Measurements from ENCODE around the gene TTYH3. TPM values are rescaled to one million over a fixed set of nuclear protein-coding genes. Genes with fewer than 3 reads are reported as not detected.

TTYH3 gene
- total RNA-seq, 2 experiments from 2014 or later: 23.8 to 63.6 TPM

DNA sequence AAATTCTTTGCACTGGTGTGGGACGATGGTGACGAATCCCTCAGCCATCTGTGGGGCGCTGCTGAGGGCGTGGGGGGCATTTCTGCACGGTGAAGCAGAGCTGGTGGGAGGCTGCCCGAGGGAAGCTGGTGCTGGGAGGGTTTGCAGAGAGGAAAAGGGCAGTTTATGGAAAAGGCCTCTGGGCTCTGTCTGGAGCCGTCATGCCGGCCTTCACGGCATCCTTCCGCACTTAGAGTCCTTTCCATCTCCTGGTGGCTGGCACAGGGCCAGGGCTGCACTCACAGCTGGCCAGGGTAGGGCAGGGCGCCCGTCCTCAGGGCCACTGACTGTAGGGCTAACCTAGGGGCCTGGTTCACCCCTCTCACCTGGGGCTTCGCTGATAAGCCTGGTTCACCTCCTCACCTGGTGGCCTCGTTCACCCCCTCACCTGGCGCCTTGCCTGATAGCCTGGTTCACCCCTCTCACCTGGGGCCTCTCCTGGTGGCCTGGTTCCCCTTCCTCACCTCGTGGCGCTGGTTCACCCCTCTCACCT, 55.6 kb downstream of the TTYH3 start:
- ChIA-PET CTCF (ENCODE audit: unreplicated experiment) (no interaction called here), POLR2A (interaction anchor here (0.6 kb wide), 1 partner anchor 16 kb away, joined by 3 read pairs; no protein-coding TSS in a partner anchor)
- Histone ChIP-seq H3K36me3 (ENCODE audit: insufficient read depth, low read length) (no peaks in the 10 kb centered on the region), H3K9me3 (ENCODE audit: low read length) (no peaks in the 10 kb centered on the region), H2AFZ (ENCODE audit: low read length) (no peak overlapping the region), H3K27ac (ENCODE audit: low read depth, low read length, poor library complexity, severe bottlenecking) (no peak overlapping the region), H3K4me2 (ENCODE audit: low read length) (no peak overlapping the region), H3K4me1 (ENCODE audit: insufficient read depth, low read length, poor library complexity, severe bottlenecking) (no peaks in the 10 kb centered on the region), H3K79me2 (ENCODE audit: insufficient read depth, low read depth, low read length) (no peaks in the 10 kb centered on the region), H3K9me2 (ENCODE audit: insufficient read depth, low read length) (no peaks in the 10 kb centered on the region), H4K20me1 (ENCODE audit: insufficient read depth, low read length) (no peaks in the 10 kb centered on the region), H3K4me3 (ENCODE audit: low read depth, low read length, poor library complexity, severe bottlenecking) (no peak overlapping the region)
- no peak for DNase-seq (ENCODE audit: low spot score)
- no TSS peak for BruUV-seq (replicated peaks)
- TF ChIP-seq, protein P1, sequence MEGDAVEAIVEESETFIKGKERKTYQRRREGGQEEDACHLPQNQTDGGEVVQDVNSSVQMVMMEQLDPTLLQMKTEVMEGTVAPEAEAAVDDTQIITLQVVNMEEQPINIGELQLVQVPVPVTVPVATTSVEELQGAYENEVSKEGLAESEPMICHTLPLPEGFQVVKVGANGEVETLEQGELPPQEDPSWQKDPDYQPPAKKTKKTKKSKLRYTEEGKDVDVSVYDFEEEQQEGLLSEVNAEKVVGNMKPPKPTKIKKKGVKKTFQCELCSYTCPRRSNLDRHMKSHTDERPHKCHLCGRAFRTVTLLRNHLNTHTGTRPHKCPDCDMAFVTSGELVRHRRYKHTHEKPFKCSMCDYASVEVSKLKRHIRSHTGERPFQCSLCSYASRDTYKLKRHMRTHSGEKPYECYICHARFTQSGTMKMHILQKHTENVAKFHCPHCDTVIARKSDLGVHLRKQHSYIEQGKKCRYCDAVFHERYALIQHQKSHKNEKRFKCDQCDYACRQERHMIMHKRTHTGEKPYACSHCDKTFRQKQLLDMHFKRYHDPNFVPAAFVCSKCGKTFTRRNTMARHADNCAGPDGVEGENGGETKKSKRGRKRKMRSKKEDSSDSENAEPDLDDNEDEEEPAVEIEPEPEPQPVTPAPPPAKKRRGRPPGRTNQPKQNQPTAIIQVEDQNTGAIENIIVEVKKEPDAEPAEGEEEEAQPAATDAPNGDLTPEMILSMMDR (conservative IDR thresholded peaks at IDR 0.05; ENCODE audit: low read length): no peak
- no peak for TF ChIP-seq EZH2phosphoT487 (IDR thresholded peaks at IDR 0.05; ENCODE audit: borderline replicate concordance, low read depth, low read length)
- intact Hi-C loops (cut with micrococcal nuclease; ENCODE audit: unreplicated experiment): no loop called here

DNA sequence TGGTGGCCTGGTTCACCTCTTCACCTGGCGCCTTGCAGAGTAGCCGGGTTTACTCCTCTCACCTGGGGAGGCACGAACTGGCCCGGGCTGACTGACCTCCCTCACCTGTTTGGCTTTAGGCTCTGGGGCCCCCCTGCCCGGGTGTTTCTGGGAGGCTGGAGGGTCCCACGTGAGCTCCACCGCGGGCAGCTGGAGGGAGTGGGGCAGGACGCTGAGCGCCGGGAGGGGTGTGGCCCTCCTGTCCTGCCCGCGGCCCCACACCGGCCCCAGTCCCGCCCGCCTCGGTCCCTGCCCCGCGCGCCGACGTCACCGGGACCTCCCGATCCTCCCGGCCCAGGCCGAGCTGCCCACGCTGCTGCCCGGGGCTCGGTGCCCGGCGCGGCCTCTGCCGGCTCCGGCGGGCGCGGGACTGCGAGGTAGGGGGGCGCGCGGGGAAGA, 56.1 kb downstream of the TTYH3 start, which contains the start of gene AMZ1:
Gene AMZ1, plus strand, starts transcription at position 322 of the 438 bp plus-strand sequence. CDS start 12,250 bp downstream, outside the sequence.
- no TSS peak for BruUV-seq (replicated peaks)
- intact Hi-C loops (cut with micrococcal nuclease; ENCODE audit: unreplicated experiment): no loop called here
- no peaks in the 10 kb centered on the region for H3K9me3 ChIP-seq (ENCODE audit: low read length)
- ChIA-PET CTCF (ENCODE audit: unreplicated experiment) (no interaction called here), POLR2A (interaction anchor here (0.6 kb wide), 1 partner anchor 16 kb away, joined by 3 read pairs; no protein-coding TSS in a partner anchor)
- H4K20me1 ChIP-seq (ENCODE audit: insufficient read depth, low read length): no peaks in the 10 kb centered on the region
- no peaks in the 10 kb centered on the region for H3K4me1 ChIP-seq (ENCODE audit: insufficient read depth, low read length, poor library complexity, severe bottlenecking)
- no peak for DNase-seq (ENCODE audit: low spot score)
- H3K4me3 ChIP-seq (ENCODE audit: low read depth, low read length, poor library complexity, severe bottlenecking): no peak within 1 kb of the TSS
- no peaks in the 10 kb centered on the region for H3K36me3 ChIP-seq (ENCODE audit: insufficient read depth, low read length)
- H2AFZ ChIP-seq (ENCODE audit: low read length): no peak within 1 kb of the TSS
- no peak within 1 kb of the TSS for H3K27ac ChIP-seq (ENCODE audit: low read depth, low read length, poor library complexity, severe bottlenecking)
- H3K4me2 ChIP-seq (ENCODE audit: low read length): no peak within 1 kb of the TSS
- TF ChIP-seq, protein P1 (conservative IDR thresholded peaks at IDR 0.05; ENCODE audit: low read length): no peak
- no peak for TF ChIP-seq EZH2phosphoT487 (IDR thresholded peaks at IDR 0.05; ENCODE audit: borderline replicate concordance, low read depth, low read length)
- H3K79me2 ChIP-seq (ENCODE audit: insufficient read depth, low read depth, low read length): no peaks in the 10 kb centered on the region
- H3K9me2 ChIP-seq (ENCODE audit: insufficient read depth, low read length): no peaks in the 10 kb centered on the region

Data from OCI-LY7 (cell line).